WTC11 (cell line): Measurements from ENCODE around the gene CISTR. TPM values are rescaled to one million over a fixed set of nuclear protein-coding genes. Genes with fewer than 3 reads are reported as not detected.

Experiments used
- ATAC-seq: fragments of 200-7000 bp; cut with Tn5 transposase; 2 replicates; pipeline ENCODE4 v1.10.0; 2021; ENCODE audit warnings: mild to moderate bottlenecking, moderate library complexity
- CTCF ChIA-PET: fragments of 300-600 bp; sonication (Branson Sonifier 250); formaldehyde crosslinking; loops from one replicate; lab custom pipeline; 2021; ENCODE audit warnings: antibody characterized with exemption; lab: Charles Lee
- POLR2A ChIA-PET: fragments of 350-600 bp; sonication (Branson Sonifier 250); formaldehyde crosslinking; loops from one replicate; lab custom pipeline; 2021; ENCODE audit warnings: antibody characterized with exemption; lab: Charles Lee
- DNase-seq: peaks from one replicate; pipeline ENCODE4 v3.0.0; 2021; ENCODE audit warnings: low spot score
- H3K27ac Mint-ChIP-seq: 2 replicates; pipeline ENCODE4 v1.8.0; 2021; ENCODE audit warnings: mixed read lengths
- H3K27me3 Mint-ChIP-seq: 2 replicates; pipeline ENCODE4 v1.8.0; 2021; ENCODE audit warnings: low read depth, mild to moderate bottlenecking, moderate library complexity, mixed read lengths
- H3K36me3 Mint-ChIP-seq: 2 replicates; pipeline ENCODE4 v1.8.0; 2021; ENCODE audit warnings: mixed read lengths
- H3K4me1 Mint-ChIP-seq: 2 replicates; pipeline ENCODE4 v1.8.0; 2022; ENCODE audit warnings: mixed read lengths
- H3K4me3 Mint-ChIP-seq: 2 replicates; pipeline ENCODE4 v1.8.0; 2021; ENCODE audit warnings: mild to moderate bottlenecking, moderate library complexity, mixed read lengths
- H3K9me3 Mint-ChIP-seq: 2 replicates; pipeline ENCODE4 v1.8.0; 2021; ENCODE audit warnings: mixed read lengths
- ATF1 ChIP-seq: sonication (generic); formaldehyde crosslinking; IDR thresholded peaks from 2 replicates; pipeline ENCODE4 v1.8.1; 2023; ENCODE audit warnings: mild to moderate bottlenecking, moderate library complexity, missing genetic modification reagents
- ATF3 ChIP-seq: sonication (generic); formaldehyde crosslinking; conservative IDR thresholded peaks from 2 replicates; pipeline ENCODE4 v1.8.1; 2022; ENCODE audit warnings: mild to moderate bottlenecking, missing genetic modification reagents
- CBFB ChIP-seq: sonication (generic); formaldehyde crosslinking; IDR thresholded peaks from 2 replicates; pipeline ENCODE4 v1.8.1; 2022; ENCODE audit warnings: mild to moderate bottlenecking, low read depth, missing genetic modification reagents
- CTCF ChIP-seq: fragments of 200-600 bp; IDR thresholded peaks from 2 replicates; pipeline ENCODE4 v1.8.0; 2022; ENCODE audit warnings: antibody characterized with exemption
- ETV6 ChIP-seq: sonication (generic); formaldehyde crosslinking; IDR thresholded peaks from 2 replicates; pipeline ENCODE4 v1.8.1; 2022; ENCODE audit warnings: mild to moderate bottlenecking, missing genetic modification reagents
- GRHL2 ChIP-seq: fragments of 250-450 bp; sonication (Bioruptor Pico); IDR thresholded peaks from 2 replicates; pipeline ENCODE4 v1.8.0; 2022; ENCODE audit warnings: mild to moderate bottlenecking, moderate library complexity; ENCODE audit not compliant: insufficient replicate concordance, severe bottlenecking
- IRF1 ChIP-seq: sonication (generic); formaldehyde crosslinking; IDR thresholded peaks from 2 replicates; pipeline ENCODE4 v1.8.0; 2023; ENCODE audit warnings: missing genetic modification reagents
- JUN ChIP-seq: sonication (generic); formaldehyde crosslinking; IDR thresholded peaks from 2 replicates; pipeline ENCODE4 v1.8.0; 2023; ENCODE audit warnings: mild to moderate bottlenecking, missing genetic modification reagents
- KAT7 ChIP-seq: sonication (generic); formaldehyde crosslinking; IDR thresholded peaks from 2 replicates; pipeline ENCODE4 v1.8.1; 2023; ENCODE audit warnings: missing genetic modification reagents, mild to moderate bottlenecking, borderline replicate concordance
- MAX ChIP-seq: sonication (generic); formaldehyde crosslinking; IDR thresholded peaks from 2 replicates; pipeline ENCODE4 v1.8.0; 2022; ENCODE audit warnings: mild to moderate bottlenecking, missing genetic modification reagents
- MXD4 ChIP-seq: fragments of 250-450 bp; sonication (Bioruptor Pico); IDR thresholded peaks from 2 replicates; pipeline ENCODE4 v1.8.0; 2021; ENCODE audit warnings: mild to moderate bottlenecking, moderate library complexity, borderline replicate concordance
- PRRX2 ChIP-seq: fragments of 250-450 bp; sonication (Bioruptor Pico); IDR thresholded peaks from 2 replicates; pipeline ENCODE4 v1.8.0; 2021; ENCODE audit warnings: mild to moderate bottlenecking
- RELA ChIP-seq: sonication (generic); formaldehyde crosslinking; IDR thresholded peaks from 2 replicates; pipeline ENCODE4 v1.8.1; 2022; ENCODE audit warnings: missing genetic modification reagents, mild to moderate bottlenecking, borderline replicate concordance
- ZNF121 ChIP-seq: sonication (generic); formaldehyde crosslinking; IDR thresholded peaks from 2 replicates; pipeline ENCODE4 v1.8.0; 2023; ENCODE audit warnings: missing genetic modification reagents
- ZNF138 ChIP-seq: sonication (generic); formaldehyde crosslinking; conservative IDR thresholded peaks from 2 replicates; pipeline ENCODE4 v1.8.1; 2022; ENCODE audit warnings: mild to moderate bottlenecking, moderate library complexity, missing genetic modification reagents
- ZNF423 ChIP-seq: fragments of 250-450 bp; sonication (Bioruptor Pico); IDR thresholded peaks from 2 replicates; pipeline ENCODE4 v2.1.2; 2022; ENCODE audit warnings: mild to moderate bottlenecking, moderate library complexity
- ZSCAN18 ChIP-seq: fragments of 250-450 bp; sonication (Bioruptor Pico); IDR thresholded peaks from 2 replicates; pipeline ENCODE4 v2.1.2; 2022; ENCODE audit warnings: mild to moderate bottlenecking, moderate library complexity
- total RNA-seq: library from RNA; stranded (reverse); gene quantifications from 3 replicates; pipeline ENCODE4 v1.2.3, GENCODE V29; 2021

CISTR gene
- total RNA-seq, 1 experiment from 2014 or later = 0.81 TPM

GRCh38 chr12:53747095-53747494 lies 4.7 kb downstream of the CISTR start:
- ATAC-seq (no peak), DNase-seq (no peak)
- H3K4me1 Mint-ChIP-seq = peaks cover 16% of the 10 kb centered on the region
- no peaks in the 10 kb centered on the region for H3K36me3 Mint-ChIP-seq
- H3K9me3 Mint-ChIP-seq = no peaks in the 10 kb centered on the region
- ChIA-PET POLR2A (interaction anchor here (0.6 to 1.4 kb wide), 3 partner anchors 45 to 272 kb away, joined by 4 to 5 read pairs (median 4); partner anchors contain the start of gene ATP5MC2), CTCF (interaction anchor here (0.6 to 10.2 kb wide), 47 partner anchors 9 to 442 kb away, joined by 3 to 327 read pairs (median 5); partner anchors contain the start of genes ATP5MC2, CALCOCO1, HOXC13 and HOXC8)
- H3K27ac Mint-ChIP-seq = no peak overlapping the region
- H3K27me3 Mint-ChIP-seq = peaks cover 15% of the 10 kb centered on the region
- no peak overlapping the region for H3K4me3 Mint-ChIP-seq
- TF ChIP-seq RELA (CRISPR knock-in tag) (no peak), CBFB (CRISPR knock-in tag) (no peak), KAT7 (CRISPR knock-in tag) (no peak), MXD4 (CRISPR knock-in tag) (no peak), IRF1 (CRISPR knock-in tag) (no peak), ZNF138 (CRISPR knock-in tag) (no peak), JUN (no peak), ATF3 (CRISPR knock-in tag) (no peak), GRHL2 (CRISPR knock-in tag) (no peak), MAX (CRISPR knock-in tag) (no peak), PRRX2 (CRISPR knock-in tag) (no peak)

GRCh38 chr12:53746592-53747092 lies 5.1 kb downstream of the CISTR start:
- H3K27ac Mint-ChIP-seq = no peak overlapping the region
- POLR2A ChIA-PET = interaction anchor here (0.9 to 1.4 kb wide), 3 partner anchors 44 to 71 kb away, joined by 3 to 4 read pairs (median 4); partner anchors contain the start of gene ATP5MC2
- TF ChIP-seq RELA (CRISPR knock-in tag) = no peak
- no peak for TF ChIP-seq PRRX2 (CRISPR knock-in tag)
- no peak for TF ChIP-seq ZNF121 (CRISPR knock-in tag)
- TF ChIP-seq CTCF = peak; percentile 98
- TF ChIP-seq ETV6 = peak; percentile 75
- TF ChIP-seq, all 79 proteins: peak for 2
- CTCF ChIA-PET = interaction anchor here (0.6 to 10.2 kb wide), 65 partner anchors 10 to 468 kb away, joined by 3 to 327 read pairs (median 4); partner anchors contain the start of genes ATP5MC2, CALCOCO1, HOXC13 and HOXC5
- peaks cover 16% of the 10 kb centered on the region for H3K4me1 Mint-ChIP-seq
- no peak overlapping the region for H3K4me3 Mint-ChIP-seq
- DNase-seq (peak; percentile 97), ATAC-seq (peak; percentile 74)
- no peaks in the 10 kb centered on the region for H3K9me3 Mint-ChIP-seq
- H3K27me3 Mint-ChIP-seq = peaks cover 15% of the 10 kb centered on the region
- H3K36me3 Mint-ChIP-seq = no peaks in the 10 kb centered on the region

- ChIA-PET POLR2A (no interaction called here), CTCF (interaction anchor here (1.6 to 10.2 kb wide), 10 partner anchors 12 to 646 kb away, joined by 4 to 327 read pairs (median 13); partner anchors contain the start of genes ATP5MC2 and CALCOCO1)
- Mint-ChIP-seq H3K27me3 (peaks cover 15% of the 10 kb centered on the region), H3K4me3 (no peak overlapping the region), H3K36me3 (no peaks in the 10 kb centered on the region), H3K4me1 (peaks cover 16% of the 10 kb centered on the region), H3K27ac (no peak overlapping the region), H3K9me3 (no peaks in the 10 kb centered on the region)
- TF ChIP-seq ZSCAN18 (CRISPR knock-in tag) (no peak), ZNF423 (CRISPR knock-in tag) (no peak), ATF1 (CRISPR knock-in tag) (no peak)
- ATAC-seq (no peak), DNase-seq (no peak)
These were observed 7.0 kb downstream of the CISTR start for GRCh38 chr12:53744751-53745150.
